ENCODE results near the gene HSDL2.

DNA sequence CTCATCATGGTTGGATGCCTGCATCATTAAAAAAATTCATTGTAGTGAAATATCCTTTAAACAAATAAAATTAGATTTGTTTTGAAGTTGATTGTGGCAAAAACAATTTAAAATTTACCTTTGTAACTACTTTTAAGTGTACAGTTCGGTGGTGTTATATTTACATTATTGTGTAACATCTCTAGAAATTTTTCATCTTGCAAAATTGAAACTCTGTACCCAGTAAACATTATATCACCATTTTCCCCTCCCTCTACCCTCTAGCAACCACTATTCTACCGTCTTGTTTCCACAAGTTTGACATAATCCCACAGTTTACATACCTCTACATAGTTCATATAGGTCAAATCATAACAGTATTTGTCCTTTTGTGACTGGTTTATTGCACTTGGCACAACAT is 104.7 kb downstream of the HSDL2 start:
- no peak for TF ChIP-seq RCOR1 (IDR thresholded peaks at IDR 0.05; ENCODE audit: low read length)
- TF ChIP-seq, protein P1, sequence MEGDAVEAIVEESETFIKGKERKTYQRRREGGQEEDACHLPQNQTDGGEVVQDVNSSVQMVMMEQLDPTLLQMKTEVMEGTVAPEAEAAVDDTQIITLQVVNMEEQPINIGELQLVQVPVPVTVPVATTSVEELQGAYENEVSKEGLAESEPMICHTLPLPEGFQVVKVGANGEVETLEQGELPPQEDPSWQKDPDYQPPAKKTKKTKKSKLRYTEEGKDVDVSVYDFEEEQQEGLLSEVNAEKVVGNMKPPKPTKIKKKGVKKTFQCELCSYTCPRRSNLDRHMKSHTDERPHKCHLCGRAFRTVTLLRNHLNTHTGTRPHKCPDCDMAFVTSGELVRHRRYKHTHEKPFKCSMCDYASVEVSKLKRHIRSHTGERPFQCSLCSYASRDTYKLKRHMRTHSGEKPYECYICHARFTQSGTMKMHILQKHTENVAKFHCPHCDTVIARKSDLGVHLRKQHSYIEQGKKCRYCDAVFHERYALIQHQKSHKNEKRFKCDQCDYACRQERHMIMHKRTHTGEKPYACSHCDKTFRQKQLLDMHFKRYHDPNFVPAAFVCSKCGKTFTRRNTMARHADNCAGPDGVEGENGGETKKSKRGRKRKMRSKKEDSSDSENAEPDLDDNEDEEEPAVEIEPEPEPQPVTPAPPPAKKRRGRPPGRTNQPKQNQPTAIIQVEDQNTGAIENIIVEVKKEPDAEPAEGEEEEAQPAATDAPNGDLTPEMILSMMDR (IDR thresholded peaks at IDR 0.05), result no peak
- TF ChIP-seq RAD21 (IDR thresholded peaks at IDR 0.05; ENCODE audit: low read length), result no peak
- TF ChIP-seq TAF1 (IDR thresholded peaks at IDR 0.05; ENCODE audit: borderline replicate concordance, low read depth, low read length), result no peak
- TF ChIP-seq EP300 (IDR thresholded peaks at IDR 0.05; ENCODE audit: borderline replicate concordance in 1 of 2, low read depth in 1 of 2, low read length in 1 of 2), result no peak
- TF ChIP-seq, protein P2, sequence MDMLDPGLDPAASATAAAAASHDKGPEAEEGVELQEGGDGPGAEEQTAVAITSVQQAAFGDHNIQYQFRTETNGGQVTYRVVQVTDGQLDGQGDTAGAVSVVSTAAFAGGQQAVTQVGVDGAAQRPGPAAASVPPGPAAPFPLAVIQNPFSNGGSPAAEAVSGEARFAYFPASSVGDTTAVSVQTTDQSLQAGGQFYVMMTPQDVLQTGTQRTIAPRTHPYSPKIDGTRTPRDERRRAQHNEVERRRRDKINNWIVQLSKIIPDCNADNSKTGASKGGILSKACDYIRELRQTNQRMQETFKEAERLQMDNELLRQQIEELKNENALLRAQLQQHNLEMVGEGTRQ (IDR thresholded peaks at IDR 0.05; ENCODE audit: borderline replicate concordance, low read depth, low read length), result no peak
- TF ChIP-seq GATA2 (CRISPR knock-in tag; IDR thresholded peaks at IDR 0.05), result no peak
- TF ChIP-seq, protein P3, sequence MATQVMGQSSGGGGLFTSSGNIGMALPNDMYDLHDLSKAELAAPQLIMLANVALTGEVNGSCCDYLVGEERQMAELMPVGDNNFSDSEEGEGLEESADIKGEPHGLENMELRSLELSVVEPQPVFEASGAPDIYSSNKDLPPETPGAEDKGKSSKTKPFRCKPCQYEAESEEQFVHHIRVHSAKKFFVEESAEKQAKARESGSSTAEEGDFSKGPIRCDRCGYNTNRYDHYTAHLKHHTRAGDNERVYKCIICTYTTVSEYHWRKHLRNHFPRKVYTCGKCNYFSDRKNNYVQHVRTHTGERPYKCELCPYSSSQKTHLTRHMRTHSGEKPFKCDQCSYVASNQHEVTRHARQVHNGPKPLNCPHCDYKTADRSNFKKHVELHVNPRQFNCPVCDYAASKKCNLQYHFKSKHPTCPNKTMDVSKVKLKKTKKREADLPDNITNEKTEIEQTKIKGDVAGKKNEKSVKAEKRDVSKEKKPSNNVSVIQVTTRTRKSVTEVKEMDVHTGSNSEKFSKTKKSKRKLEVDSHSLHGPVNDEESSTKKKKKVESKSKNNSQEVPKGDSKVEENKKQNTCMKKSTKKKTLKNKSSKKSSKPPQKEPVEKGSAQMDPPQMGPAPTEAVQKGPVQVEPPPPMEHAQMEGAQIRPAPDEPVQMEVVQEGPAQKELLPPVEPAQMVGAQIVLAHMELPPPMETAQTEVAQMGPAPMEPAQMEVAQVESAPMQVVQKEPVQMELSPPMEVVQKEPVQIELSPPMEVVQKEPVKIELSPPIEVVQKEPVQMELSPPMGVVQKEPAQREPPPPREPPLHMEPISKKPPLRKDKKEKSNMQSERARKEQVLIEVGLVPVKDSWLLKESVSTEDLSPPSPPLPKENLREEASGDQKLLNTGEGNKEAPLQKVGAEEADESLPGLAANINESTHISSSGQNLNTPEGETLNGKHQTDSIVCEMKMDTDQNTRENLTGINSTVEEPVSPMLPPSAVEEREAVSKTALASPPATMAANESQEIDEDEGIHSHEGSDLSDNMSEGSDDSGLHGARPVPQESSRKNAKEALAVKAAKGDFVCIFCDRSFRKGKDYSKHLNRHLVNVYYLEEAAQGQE (IDR thresholded peaks at IDR 0.05; ENCODE audit: low read depth, low read length), result no peak
- TF ChIP-seq POLR2AphosphoS5 (IDR thresholded peaks at IDR 0.05; ENCODE audit: low read depth, low read length), result no peak
- no peak for TF ChIP-seq NFIC (IDR thresholded peaks at IDR 0.05; ENCODE audit: borderline replicate concordance)
- TF ChIP-seq FOXM1 (IDR thresholded peaks at IDR 0.05; ENCODE audit: low read depth), result no peak
- no peak for TF ChIP-seq SIN3A (IDR thresholded peaks at IDR 0.05; ENCODE audit: borderline replicate concordance, low read depth, low read length)
- no peak for TF ChIP-seq EZH2phosphoT487 (IDR thresholded peaks at IDR 0.05; ENCODE audit: borderline replicate concordance, low read depth)
- TF ChIP-seq GABPA (IDR thresholded peaks at IDR 0.05; ENCODE audit: low read depth), result no peak
